Measurements from ENCODE around the gene CROCC2. TPM values are rescaled to one million over a fixed set of nuclear protein-coding genes. Genes with fewer than 3 reads are reported as not detected.

The CROCC2 gene
- total and polyA plus RNA-seq, 2 of the 13 experiments (the other 11 are each of a cell fraction or from before 2014, with no cell fraction given): not detected

DNA sequence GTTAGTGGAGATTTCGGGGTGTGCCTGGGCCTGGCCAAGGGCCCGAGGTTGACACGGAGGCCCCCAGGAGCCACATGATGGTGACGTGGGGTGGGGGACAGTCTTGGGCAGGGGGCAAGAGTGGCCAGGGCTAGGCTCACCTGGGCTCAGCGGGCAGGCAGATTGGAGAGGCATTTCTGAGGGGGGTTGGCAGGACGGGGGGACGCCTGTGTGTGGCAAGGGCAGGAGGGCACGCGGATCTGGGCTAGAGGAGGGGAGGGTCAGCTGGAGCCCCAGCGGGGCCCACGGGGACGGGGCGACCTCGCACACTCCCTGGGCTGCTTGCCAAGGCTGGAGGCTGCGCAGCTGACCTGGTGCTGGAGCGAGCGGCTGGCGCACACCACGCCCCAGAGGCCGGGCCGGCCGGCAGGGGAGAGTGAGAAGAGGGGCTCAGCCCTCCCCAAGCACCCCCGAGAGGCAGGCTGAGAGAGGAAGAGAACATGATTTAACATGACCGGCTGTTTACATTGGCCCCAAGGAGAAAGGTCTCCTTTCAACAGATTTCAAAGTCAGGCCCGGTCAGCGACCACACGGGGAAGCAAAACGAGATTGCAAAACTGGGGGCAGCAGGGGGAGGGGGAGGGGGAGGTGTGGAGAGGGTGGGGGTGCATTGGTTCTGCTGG, 54.3 kb downstream of the CROCC2 start (continued):
- TF ChIP-seq, protein P1, sequence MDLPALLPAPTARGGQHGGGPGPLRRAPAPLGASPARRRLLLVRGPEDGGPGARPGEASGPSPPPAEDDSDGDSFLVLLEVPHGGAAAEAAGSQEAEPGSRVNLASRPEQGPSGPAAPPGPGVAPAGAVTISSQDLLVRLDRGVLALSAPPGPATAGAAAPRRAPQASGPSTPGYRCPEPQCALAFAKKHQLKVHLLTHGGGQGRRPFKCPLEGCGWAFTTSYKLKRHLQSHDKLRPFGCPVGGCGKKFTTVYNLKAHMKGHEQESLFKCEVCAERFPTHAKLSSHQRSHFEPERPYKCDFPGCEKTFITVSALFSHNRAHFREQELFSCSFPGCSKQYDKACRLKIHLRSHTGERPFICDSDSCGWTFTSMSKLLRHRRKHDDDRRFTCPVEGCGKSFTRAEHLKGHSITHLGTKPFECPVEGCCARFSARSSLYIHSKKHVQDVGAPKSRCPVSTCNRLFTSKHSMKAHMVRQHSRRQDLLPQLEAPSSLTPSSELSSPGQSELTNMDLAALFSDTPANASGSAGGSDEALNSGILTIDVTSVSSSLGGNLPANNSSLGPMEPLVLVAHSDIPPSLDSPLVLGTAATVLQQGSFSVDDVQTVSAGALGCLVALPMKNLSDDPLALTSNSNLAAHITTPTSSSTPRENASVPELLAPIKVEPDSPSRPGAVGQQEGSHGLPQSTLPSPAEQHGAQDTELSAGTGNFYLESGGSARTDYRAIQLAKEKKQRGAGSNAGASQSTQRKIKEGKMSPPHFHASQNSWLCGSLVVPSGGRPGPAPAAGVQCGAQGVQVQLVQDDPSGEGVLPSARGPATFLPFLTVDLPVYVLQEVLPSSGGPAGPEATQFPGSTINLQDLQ (CRISPR knock-in tag; IDR thresholded peaks at IDR 0.05): peak; percentile 69; the same call in 1 of the 2 replicates
- TF ChIP-seq, protein P2, sequence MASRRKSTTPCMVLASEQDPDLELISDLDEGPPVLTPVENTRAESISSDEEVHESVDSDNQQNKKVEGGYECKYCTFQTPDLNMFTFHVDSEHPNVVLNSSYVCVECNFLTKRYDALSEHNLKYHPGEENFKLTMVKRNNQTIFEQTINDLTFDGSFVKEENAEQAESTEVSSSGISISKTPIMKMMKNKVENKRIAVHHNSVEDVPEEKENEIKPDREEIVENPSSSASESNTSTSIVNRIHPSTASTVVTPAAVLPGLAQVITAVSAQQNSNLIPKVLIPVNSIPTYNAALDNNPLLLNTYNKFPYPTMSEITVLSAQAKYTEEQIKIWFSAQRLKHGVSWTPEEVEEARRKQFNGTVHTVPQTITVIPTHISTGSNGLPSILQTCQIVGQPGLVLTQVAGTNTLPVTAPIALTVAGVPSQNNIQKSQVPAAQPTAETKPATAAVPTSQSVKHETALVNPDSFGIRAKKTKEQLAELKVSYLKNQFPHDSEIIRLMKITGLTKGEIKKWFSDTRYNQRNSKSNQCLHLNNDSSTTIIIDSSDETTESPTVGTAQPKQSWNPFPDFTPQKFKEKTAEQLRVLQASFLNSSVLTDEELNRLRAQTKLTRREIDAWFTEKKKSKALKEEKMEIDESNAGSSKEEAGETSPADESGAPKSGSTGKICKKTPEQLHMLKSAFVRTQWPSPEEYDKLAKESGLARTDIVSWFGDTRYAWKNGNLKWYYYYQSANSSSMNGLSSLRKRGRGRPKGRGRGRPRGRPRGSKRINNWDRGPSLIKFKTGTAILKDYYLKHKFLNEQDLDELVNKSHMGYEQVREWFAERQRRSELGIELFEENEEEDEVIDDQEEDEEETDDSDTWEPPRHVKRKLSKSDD (CRISPR knock-in tag; IDR thresholded peaks at IDR 0.05; ENCODE audit: low read depth): peak; percentile 49; the same call in 1 of the 2 replicates
- TF ChIP-seq ZNF207 (IDR thresholded peaks at IDR 0.05; ENCODE audit: borderline replicate concordance) (no peak), HOXA5 (CRISPR knock-in tag; IDR thresholded peaks at IDR 0.05) (peak; percentile 93), ZNF367 (CRISPR knock-in tag; IDR thresholded peaks at IDR 0.05; ENCODE audit: borderline replicate concordance) (no peak), MAF1 (CRISPR knock-in tag; IDR thresholded peaks at IDR 0.05; ENCODE audit: borderline replicate concordance) (peak; percentile 81), CC2D1A (CRISPR knock-in tag; IDR thresholded peaks at IDR 0.05) (0 out of 2 replicates have a peak, but pooled peaks have one; percentile 49), TP53 (CRISPR knock-in tag; conservative IDR thresholded peaks at IDR 0.05) (peak; percentile 91), ZNF879 (CRISPR knock-in tag; IDR thresholded peaks at IDR 0.05) (no peak), EP300 (IDR thresholded peaks at IDR 0.05; ENCODE audit: low read depth in 2 of 2, low read length in 2 of 2) (peak; percentile 10 to 89; a peak in 3 of 4 replicates), EP300 (CRISPR knock-in tag; IDR thresholded peaks at IDR 0.05; ENCODE audit: borderline replicate concordance) (peak; percentile 55; the same call in 1 of the 2 replicates), ZNF44 (CRISPR knock-in tag; IDR thresholded peaks at IDR 0.05) (no peak), HDAC1 (CRISPR knock-in tag; IDR thresholded peaks at IDR 0.05) (peak; percentile 98)
- TF ChIP-seq, protein P3, sequence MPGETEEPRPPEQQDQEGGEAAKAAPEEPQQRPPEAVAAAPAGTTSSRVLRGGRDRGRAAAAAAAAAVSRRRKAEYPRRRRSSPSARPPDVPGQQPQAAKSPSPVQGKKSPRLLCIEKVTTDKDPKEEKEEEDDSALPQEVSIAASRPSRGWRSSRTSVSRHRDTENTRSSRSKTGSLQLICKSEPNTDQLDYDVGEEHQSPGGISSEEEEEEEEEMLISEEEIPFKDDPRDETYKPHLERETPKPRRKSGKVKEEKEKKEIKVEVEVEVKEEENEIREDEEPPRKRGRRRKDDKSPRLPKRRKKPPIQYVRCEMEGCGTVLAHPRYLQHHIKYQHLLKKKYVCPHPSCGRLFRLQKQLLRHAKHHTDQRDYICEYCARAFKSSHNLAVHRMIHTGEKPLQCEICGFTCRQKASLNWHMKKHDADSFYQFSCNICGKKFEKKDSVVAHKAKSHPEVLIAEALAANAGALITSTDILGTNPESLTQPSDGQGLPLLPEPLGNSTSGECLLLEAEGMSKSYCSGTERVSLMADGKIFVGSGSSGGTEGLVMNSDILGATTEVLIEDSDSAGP (CRISPR knock-in tag; IDR thresholded peaks at IDR 0.05; ENCODE audit: borderline replicate concordance): peak; percentile 63; the same call in 1 of the 2 replicates
- TF ChIP-seq, protein P4, sequence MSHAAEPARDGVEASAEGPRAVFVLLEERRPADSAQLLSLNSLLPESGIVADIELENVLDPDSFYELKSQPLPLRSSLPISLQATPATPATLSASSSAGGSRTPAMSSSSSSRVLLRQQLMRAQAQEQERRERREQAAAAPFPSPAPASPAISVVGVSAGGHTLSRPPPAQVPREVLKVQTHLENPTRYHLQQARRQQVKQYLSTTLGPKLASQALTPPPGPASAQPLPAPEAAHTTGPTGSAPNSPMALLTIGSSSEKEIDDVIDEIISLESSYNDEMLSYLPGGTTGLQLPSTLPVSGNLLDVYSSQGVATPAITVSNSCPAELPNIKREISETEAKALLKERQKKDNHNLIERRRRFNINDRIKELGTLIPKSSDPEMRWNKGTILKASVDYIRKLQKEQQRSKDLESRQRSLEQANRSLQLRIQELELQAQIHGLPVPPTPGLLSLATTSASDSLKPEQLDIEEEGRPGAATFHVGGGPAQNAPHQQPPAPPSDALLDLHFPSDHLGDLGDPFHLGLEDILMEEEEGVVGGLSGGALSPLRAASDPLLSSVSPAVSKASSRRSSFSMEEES (CRISPR knock-in tag; IDR thresholded peaks at IDR 0.05): peak; percentile 45; the same call in 1 of the 2 replicates
- TF ChIP-seq, protein P5, sequence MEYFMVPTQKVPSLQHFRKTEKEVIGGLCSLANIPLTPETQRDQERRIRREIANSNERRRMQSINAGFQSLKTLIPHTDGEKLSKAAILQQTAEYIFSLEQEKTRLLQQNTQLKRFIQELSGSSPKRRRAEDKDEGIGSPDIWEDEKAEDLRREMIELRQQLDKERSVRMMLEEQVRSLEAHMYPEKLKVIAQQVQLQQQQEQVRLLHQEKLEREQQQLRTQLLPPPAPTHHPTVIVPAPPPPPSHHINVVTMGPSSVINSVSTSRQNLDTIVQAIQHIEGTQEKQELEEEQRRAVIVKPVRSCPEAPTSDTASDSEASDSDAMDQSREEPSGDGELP (IDR thresholded peaks at IDR 0.05; ENCODE audit: borderline replicate concordance, low read depth): peak; percentile 96
- TF ChIP-seq, protein P6, sequence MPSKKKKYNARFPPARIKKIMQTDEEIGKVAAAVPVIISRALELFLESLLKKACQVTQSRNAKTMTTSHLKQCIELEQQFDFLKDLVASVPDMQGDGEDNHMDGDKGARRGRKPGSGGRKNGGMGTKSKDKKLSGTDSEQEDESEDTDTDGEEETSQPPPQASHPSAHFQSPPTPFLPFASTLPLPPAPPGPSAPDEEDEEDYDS (CRISPR knock-in tag; IDR thresholded peaks at IDR 0.05): peak; percentile 60
- TF ChIP-seq, protein P7, sequence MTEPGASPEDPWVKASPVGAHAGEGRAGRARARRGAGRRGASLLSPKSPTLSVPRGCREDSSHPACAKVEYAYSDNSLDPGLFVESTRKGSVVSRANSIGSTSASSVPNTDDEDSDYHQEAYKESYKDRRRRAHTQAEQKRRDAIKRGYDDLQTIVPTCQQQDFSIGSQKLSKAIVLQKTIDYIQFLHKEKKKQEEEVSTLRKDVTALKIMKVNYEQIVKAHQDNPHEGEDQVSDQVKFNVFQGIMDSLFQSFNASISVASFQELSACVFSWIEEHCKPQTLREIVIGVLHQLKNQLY (CRISPR knock-in tag; IDR thresholded peaks at IDR 0.05): peak; percentile 84

All from HepG2 (cell line).